Smooth muscle cell (in vitro differentiated cells): ENCODE data around the gene WNT16. TPM values are rescaled to one million over a fixed set of nuclear protein-coding genes. Genes with fewer than 3 reads are reported as not detected.

Experiments used
- DNase-seq: peaks from one replicate; lab custom pipeline; 2025; ENCODE audit not compliant: unreplicated experiment; lab: John Stamatoyannopoulos, UW
- H2AFZ ChIP-seq: fragments of 200-600 bp; sonication (generic); 2 replicates; pipeline ENCODE4 v1.6.0; 2016; ENCODE audit warnings: antibody characterized with exemption, low read depth, mild to moderate bottlenecking
- H3F3A ChIP-seq: fragments of 200-600 bp; sonication (generic); 2 replicates; pipeline ENCODE4 v1.6.0; 2017; ENCODE audit warnings: antibody characterized with exemption, low read depth
- H3K27ac ChIP-seq: fragments of 200-600 bp; sonication (generic); 2 replicates; pipeline ENCODE4 v1.5.1; 2016; ENCODE audit warnings: low read depth, mild to moderate bottlenecking
- H3K27me3 ChIP-seq: fragments of 200-600 bp; sonication (generic); 2 replicates; pipeline ENCODE4 v1.6.1; 2016; ENCODE audit warnings: low read depth, mild to moderate bottlenecking
- H3K36me3 ChIP-seq: fragments of 200-600 bp; sonication (generic); 2 replicates; pipeline ENCODE4 v1.5.1; 2016; ENCODE audit warnings: low read depth
- H3K4me1 ChIP-seq: fragments of 200-600 bp; sonication (generic); 2 replicates; pipeline ENCODE4 v1.5.1; 2016; ENCODE audit warnings: low read depth
- H3K4me2 ChIP-seq: fragments of 200-600 bp; sonication (generic); 2 replicates; pipeline ENCODE4 v1.6.0; 2016; ENCODE audit warnings: mild to moderate bottlenecking
- H3K4me3 ChIP-seq: fragments of 200-600 bp; sonication (generic); 2 replicates; pipeline ENCODE4 v1.5.1; 2016; ENCODE audit warnings: mild to moderate bottlenecking
- H3K79me2 ChIP-seq: fragments of 200-600 bp; sonication (generic); 2 replicates; pipeline ENCODE4 v1.6.0; 2016; ENCODE audit warnings: low read depth, mild to moderate bottlenecking
- H3K9ac ChIP-seq: fragments of 200-600 bp; sonication (generic); 2 replicates; pipeline ENCODE4 v1.6.0; 2016; ENCODE audit warnings: low read depth
- H3K9me3 ChIP-seq: fragments of 200-600 bp; sonication (generic); replicated peaks from 2 replicates; pipeline ENCODE4 v1.5.1; 2016; ENCODE audit warnings: low read depth
- H4K20me1 ChIP-seq: fragments of 200-600 bp; sonication (generic); 2 replicates; pipeline ENCODE4 v1.6.0; 2016; ENCODE audit warnings: low read depth
- WGBS: methylation state at CpG from one replicate; pipeline ENCODE4 v1.1.7; 2016; ENCODE audit warnings: low lambda C conversion rate; 5-methylcytosine and 5-hydroxymethylcytosine counted together
- polyA plus RNA-seq: library from polyadenylated mRNA; unstranded; fragments of >200 nt; fragmentation: Nextera tagmentation; extraction: Ambion mirVana; gene quantifications from 2 replicates; pipeline ENCODE4 v1.2.1, GENCODE V29; 2016
- total RNA-seq: library from RNA; depleted of rRNA; stranded (reverse); fragments of >200 nt; gene quantifications from 2 replicates; pipeline ENCODE4 v1.2.3, GENCODE V29; 2014
- TF ChIP-seq, protein P1 (sequence below): fragments of 200-600 bp; sonication (generic); IDR thresholded peaks from 2 replicates; pipeline ENCODE4 v1.5.1; 2017; ENCODE audit warnings: borderline replicate concordance, mild to moderate bottlenecking, antibody characterized with exemption; ENCODE audit not compliant: insufficient read depth, poor library complexity, severe bottlenecking

WNT16 gene
- total and polyA plus RNA-seq, 2 experiments from 2014 or later, result 0.08 TPM; not detected in 1

DNA sequence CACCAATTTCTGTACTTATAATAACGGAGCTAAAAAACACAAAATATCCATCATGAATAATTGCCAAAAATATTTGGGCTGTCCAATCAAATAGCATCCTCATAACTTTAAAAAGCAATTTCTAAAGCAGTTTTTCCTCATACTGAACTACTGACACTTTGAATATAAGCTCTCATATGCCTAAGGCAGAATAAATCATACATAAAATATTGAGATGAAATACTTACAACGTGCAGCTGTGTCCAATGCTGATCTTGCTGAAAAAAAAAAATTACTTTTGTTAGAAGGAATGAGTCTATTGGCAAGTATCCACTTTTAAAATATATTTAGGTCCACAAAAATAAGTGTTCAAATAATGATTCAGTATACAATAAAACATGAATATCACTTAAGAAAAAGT, 43.1 kb downstream of the WNT16 start:
- no peaks in the 10 kb centered on the region for H3F3A ChIP-seq
- H3K9ac ChIP-seq, result no peak overlapping the region
- 94% methylated on average over 2 of the region's 2 CpGs for WGBS
- no peak overlapping the region for H3K4me3 ChIP-seq
- H3K36me3 ChIP-seq, result peaks cover 12% of the 10 kb centered on the region
- peaks cover 65% of the 10 kb centered on the region for H4K20me1 ChIP-seq
- no peak overlapping the region for H2AFZ ChIP-seq
- H3K79me2 ChIP-seq, result peaks cover 4% of the 10 kb centered on the region
- no peaks in the 10 kb centered on the region for H3K27me3 ChIP-seq
- TF ChIP-seq, protein P1, sequence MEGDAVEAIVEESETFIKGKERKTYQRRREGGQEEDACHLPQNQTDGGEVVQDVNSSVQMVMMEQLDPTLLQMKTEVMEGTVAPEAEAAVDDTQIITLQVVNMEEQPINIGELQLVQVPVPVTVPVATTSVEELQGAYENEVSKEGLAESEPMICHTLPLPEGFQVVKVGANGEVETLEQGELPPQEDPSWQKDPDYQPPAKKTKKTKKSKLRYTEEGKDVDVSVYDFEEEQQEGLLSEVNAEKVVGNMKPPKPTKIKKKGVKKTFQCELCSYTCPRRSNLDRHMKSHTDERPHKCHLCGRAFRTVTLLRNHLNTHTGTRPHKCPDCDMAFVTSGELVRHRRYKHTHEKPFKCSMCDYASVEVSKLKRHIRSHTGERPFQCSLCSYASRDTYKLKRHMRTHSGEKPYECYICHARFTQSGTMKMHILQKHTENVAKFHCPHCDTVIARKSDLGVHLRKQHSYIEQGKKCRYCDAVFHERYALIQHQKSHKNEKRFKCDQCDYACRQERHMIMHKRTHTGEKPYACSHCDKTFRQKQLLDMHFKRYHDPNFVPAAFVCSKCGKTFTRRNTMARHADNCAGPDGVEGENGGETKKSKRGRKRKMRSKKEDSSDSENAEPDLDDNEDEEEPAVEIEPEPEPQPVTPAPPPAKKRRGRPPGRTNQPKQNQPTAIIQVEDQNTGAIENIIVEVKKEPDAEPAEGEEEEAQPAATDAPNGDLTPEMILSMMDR, result no peak
- H3K4me1 ChIP-seq, result no peaks in the 10 kb centered on the region
- no peak overlapping the region for H3K27ac ChIP-seq
- no peak for DNase-seq
- no peaks in the 10 kb centered on the region for H3K9me3 ChIP-seq
- H3K4me2 ChIP-seq, result no peak overlapping the region

DNA sequence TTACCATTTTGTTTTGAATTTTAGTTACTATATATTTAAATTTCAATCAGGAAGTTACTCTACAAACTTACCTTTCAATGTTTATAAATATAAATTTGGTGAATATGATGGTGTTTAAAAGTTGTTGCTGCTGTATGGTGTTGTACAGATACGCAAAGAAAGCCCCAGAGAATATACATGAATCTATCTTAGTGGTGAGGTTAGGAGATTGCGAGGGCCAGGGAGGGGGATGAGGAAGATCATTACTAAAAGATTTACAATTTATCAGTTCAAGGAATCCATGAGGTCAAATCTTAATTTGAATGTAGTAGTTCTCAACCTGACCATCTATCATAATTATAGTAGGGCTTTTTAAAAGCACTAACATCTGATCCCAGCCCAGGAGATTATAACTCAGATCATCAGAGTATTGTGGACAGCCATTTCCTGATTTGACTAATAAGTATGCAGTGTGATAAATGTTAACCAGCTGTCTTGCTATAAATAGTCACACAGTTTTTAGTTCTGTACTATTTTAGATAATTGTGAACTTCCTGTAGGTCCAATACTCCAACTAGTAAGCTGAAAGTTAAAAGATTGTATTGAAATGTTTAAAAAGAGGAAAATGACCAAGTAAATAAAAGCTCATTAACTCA, 43.7 kb downstream of the WNT16 start:
- Histone ChIP-seq H3K4me2 (no peak overlapping the region), H3K4me1 (no peaks in the 10 kb centered on the region), H4K20me1 (peaks cover 65% of the 10 kb centered on the region), H3K4me3 (no peak overlapping the region), H3K27me3 (no peaks in the 10 kb centered on the region), H3K9ac (no peak overlapping the region), H3K9me3 (no peaks in the 10 kb centered on the region), H3F3A (no peaks in the 10 kb centered on the region), H3K36me3 (peaks cover 14% of the 10 kb centered on the region), H3K27ac (peak overlapping the region; percentile 5), H2AFZ (no peak overlapping the region), H3K79me2 (peaks cover 2% of the 10 kb centered on the region)
- 93% methylated on average over 2 of the region's 2 CpGs for WGBS
- DNase-seq, result no peak
- TF ChIP-seq, protein P1, result no peak

DNA sequence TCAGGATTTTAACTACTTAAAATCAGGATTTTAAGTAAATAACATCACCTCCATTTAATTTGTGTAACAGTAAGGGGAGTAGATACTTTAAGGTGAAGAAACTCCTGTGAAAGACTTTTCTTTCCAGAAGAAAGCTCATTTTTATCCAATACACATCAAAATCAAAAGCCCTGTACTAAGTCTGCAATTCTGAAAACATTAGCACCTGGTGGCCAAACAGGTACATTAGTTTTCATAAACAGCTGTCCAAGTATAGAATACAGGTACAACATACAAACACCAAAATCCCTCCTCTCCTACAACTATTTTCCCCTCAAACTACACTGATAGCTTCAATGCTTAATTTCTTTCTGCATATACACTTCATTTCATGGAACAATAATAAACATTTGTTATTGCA, 44.4 kb downstream of the WNT16 start:
- peak overlapping the region; percentile 5 for H3K27ac ChIP-seq
- no peak overlapping the region for H3K9ac ChIP-seq
- no peak overlapping the region for H2AFZ ChIP-seq
- H3K36me3 ChIP-seq, result peaks cover 19% of the 10 kb centered on the region
- no peaks in the 10 kb centered on the region for H3K79me2 ChIP-seq
- no peaks in the 10 kb centered on the region for H3K9me3 ChIP-seq
- H3K27me3 ChIP-seq, result no peaks in the 10 kb centered on the region
- peaks cover 67% of the 10 kb centered on the region for H4K20me1 ChIP-seq
- TF ChIP-seq, protein P1, result no peak
- no peak for DNase-seq
- no peaks in the 10 kb centered on the region for H3K4me1 ChIP-seq
- no peak overlapping the region for H3K4me2 ChIP-seq
- no peak overlapping the region for H3K4me3 ChIP-seq
- H3F3A ChIP-seq, result no peaks in the 10 kb centered on the region

DNA sequence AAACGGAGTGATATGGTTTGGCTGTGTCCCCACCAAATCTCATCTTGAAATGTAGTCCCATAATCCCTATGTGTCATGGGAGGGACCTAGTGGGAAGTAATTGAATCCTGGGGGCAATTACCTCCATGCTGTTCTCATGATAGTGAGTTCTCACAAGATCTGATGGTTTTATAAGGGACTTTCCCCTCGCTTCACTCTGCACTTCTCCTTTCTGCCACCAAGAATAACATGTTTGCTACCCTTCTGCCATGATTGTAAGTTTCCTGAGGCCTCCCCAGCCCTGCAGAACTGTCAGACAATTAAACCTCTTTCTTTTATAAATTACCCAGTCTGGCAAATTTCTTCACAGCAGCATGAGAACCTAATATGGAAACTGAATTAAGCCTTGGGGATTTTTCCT, 48.2 kb downstream of the WNT16 start:
- Histone ChIP-seq H3K9me3 (no peaks in the 10 kb centered on the region), H3K9ac (no peak overlapping the region), H3K36me3 (peaks cover 15% of the 10 kb centered on the region), H3K4me3 (no peak overlapping the region), H3K4me1 (no peaks in the 10 kb centered on the region), H3K4me2 (no peak overlapping the region), H3K79me2 (peaks cover 18% of the 10 kb centered on the region), H3F3A (no peaks in the 10 kb centered on the region), H3K27ac (no peak overlapping the region), H2AFZ (no peak overlapping the region), H4K20me1 (peaks cover 90% of the 10 kb centered on the region), H3K27me3 (no peaks in the 10 kb centered on the region)
- TF ChIP-seq, protein P1, result no peak
- 98% methylated on average over 2 of the region's 2 CpGs for WGBS
- no peak for DNase-seq
